COR-L47 (cell line): ENCODE results near the gene ZNF808.
"Not testable (repeated sequence)": the region's sequence is repeated elsewhere in the genome, so short reads cannot be mapped to it uniquely, and the experiment has no call there.

ENCODE experiments used
- DNase-seq: peaks from one replicate; lab custom pipeline; 2025; lab: John Stamatoyannopoulos, UW

Gene ZNF808

GRCh38 chr19:52527134-52527955 is at the start of gene ZNF808:
TSS of gene ZNF808 (plus strand) at chr19:52527668. CDS start at chr19:52543285, 15,617 bp downstream.
- peak; percentile 85 for DNase-seq

- DNase-seq: not testable (repeated sequence)
Measured at GRCh38 chr19:52484111-52484743, 43.2 kb upstream of the ZNF808 start.

GRCh38 chr19:52485064-52485463 is 42.4 kb upstream of the ZNF808 start:
- not testable (repeated sequence) for DNase-seq

- DNase-seq: not testable (repeated sequence)
Measured at GRCh38 chr19:52485561-52486240, 41.8 kb upstream of the ZNF808 start.

- DNase-seq: no peak
Measured at GRCh38 chr19:52492201-52492993, 35.1 kb upstream of the ZNF808 start.

- DNase-seq: no peak
Measured at GRCh38 chr19:52492994-52493470, 34.4 kb upstream of the ZNF808 start.

- DNase-seq: no peak
Measured at GRCh38 chr19:52494518-52494917, 33.0 kb upstream of the ZNF808 start.

GRCh38 chr19:52498571-52498970 is 28.9 kb upstream of the ZNF808 start:
- DNase-seq: no peak

- not testable (repeated sequence) for DNase-seq
Measured at GRCh38 chr19:52500474-52500873, 27.0 kb upstream of the ZNF808 start.

- not testable (repeated sequence) for DNase-seq
Measured at GRCh38 chr19:52500991-52501390, 26.5 kb upstream of the ZNF808 start.

GRCh38 chr19:52507266-52507665 is 20.2 kb upstream of the ZNF808 start:
- DNase-seq: no peak

- DNase-seq: no peak
Measured at GRCh38 chr19:52516191-52516590, 11.3 kb upstream of the ZNF808 start.

GRCh38 chr19:52518646-52519045 is 8.8 kb upstream of the ZNF808 start:
- DNase-seq: no peak

GRCh38 chr19:52519175-52519574 is 8.3 kb upstream of the ZNF808 start:
- not testable (repeated sequence) for DNase-seq

- DNase-seq: no peak
Measured at GRCh38 chr19:52520013-52520412, 7.5 kb upstream of the ZNF808 start.

GRCh38 chr19:52522551-52522950 is 4.9 kb upstream of the ZNF808 start:
- DNase-seq: no peak

- DNase-seq: no peak
Measured at GRCh38 chr19:52524086-52524485, 3.4 kb upstream of the ZNF808 start.

- DNase-seq: no peak
Measured at GRCh38 chr19:52527956-52528351, 486 bp downstream of the ZNF808 start.

- no peak for DNase-seq
Measured at GRCh38 chr19:52532480-52532879, 5.0 kb downstream of the ZNF808 start.

GRCh38 chr19:52533901-52534300 is 6.4 kb downstream of the ZNF808 start:
- DNase-seq: no peak

GRCh38 chr19:52535385-52535770 is 7.9 kb downstream of the ZNF808 start:
- DNase-seq: not testable (repeated sequence)
